H1 (cell line): Measurements from ENCODE around the gene ZFYVE27. TPM values are rescaled to one million over a fixed set of nuclear protein-coding genes. Genes with fewer than 3 reads are reported as not detected.

Experiments
- CTCF ChIA-PET: fragments of 300-600 bp; sonication (Branson Sonifier 250); formaldehyde crosslinking; loops from one replicate; lab custom pipeline; 2021; ENCODE audit not compliant: partially characterized antibody; lab: Charles Lee
- POLR2A ChIA-PET: fragments of 300-600 bp; sonication (Branson Sonifier 250); formaldehyde crosslinking; loops from one replicate; lab custom pipeline; 2021; ENCODE audit warnings: inconsistent platforms; ENCODE audit not compliant: partially characterized antibody; lab: Charles Lee
- DNase-seq, 2 experiments: peaks; one replicate each; pipeline versions ENCODE4 v3.0.0 to v3.0.0-alpha.2; 2010 to 2022; ENCODE audit warnings: low spot score in 2 of 2, low read depth in 1 of 2, mixed read lengths in 1 of 2
- FAIRE-seq: peaks from 2 replicates; lab custom pipeline; 2011; peaks lifted over from hg19 to GRCh38; lab: Jason Lieb, UNC
- H2AFZ ChIP-seq: 2 replicates; pipeline ENCODE4 v1.8.1; 2012; ENCODE audit warnings: low read length, inconsistent platforms
- H2AK5ac ChIP-seq: 2 replicates; pipeline ENCODE4 v1.6.1; 2013; ENCODE audit warnings: low read depth, low read length
- H2BK120ac ChIP-seq: replicated peaks from 2 replicates; pipeline ENCODE3; 2013; ENCODE audit warnings: low read depth, low read length, inconsistent platforms
- H2BK12ac ChIP-seq: 2 replicates; pipeline ENCODE4 v1.6.1; 2013; ENCODE audit warnings: low read depth, low read length
- H2BK15ac ChIP-seq: 2 replicates; pipeline ENCODE4 v1.6.1; 2013; ENCODE audit warnings: low read length
- H2BK20ac ChIP-seq: 2 replicates; pipeline ENCODE4 v1.6.1; 2013; ENCODE audit warnings: low read length
- H2BK5ac ChIP-seq: 2 replicates; pipeline ENCODE4 v1.6.1; 2013; ENCODE audit warnings: low read depth, low read length
- H3K14ac ChIP-seq: 2 replicates; pipeline ENCODE4 v1.6.1; 2013; ENCODE audit warnings: inconsistent platforms; ENCODE audit not compliant: insufficient read length
- H3K18ac ChIP-seq: 2 replicates; pipeline ENCODE4 v1.6.1; 2013; ENCODE audit warnings: low read length; ENCODE audit errors: extremely low read depth
- H3K23ac ChIP-seq: 2 replicates; pipeline ENCODE4 v1.6.1; 2013; ENCODE audit warnings: inconsistent platforms; ENCODE audit not compliant: insufficient read length
- H3K23me2 ChIP-seq: 2 replicates; pipeline ENCODE4 v1.6.1; 2013; ENCODE audit warnings: low read depth, low read length
- H3K27ac ChIP-seq: 2 replicates; pipeline ENCODE4 v1.6.1; 2011; ENCODE audit warnings: low read depth, low read length, inconsistent platforms
- H3K27me3 ChIP-seq, 4 experiments: replicated peaks in 1 of 4; 1 replicate in 1 of 4; 2 replicates in 3 of 4; pipeline versions ENCODE4 v1.6.1 to v1.8.1; 2011 to 2013; ENCODE audit warnings: low read length in 3 of 4, mild to moderate bottlenecking in 3 of 4, inconsistent platforms in 2 of 4, mixed read lengths in 2 of 4, moderate library complexity in 1 of 4; ENCODE audit not compliant: control insufficient read depth in 3 of 4, insufficient read depth in 3 of 4; ENCODE audit errors: extremely low read depth in 1 of 4
- H3K36me3 ChIP-seq, 4 experiments: 2 replicates each; pipeline versions ENCODE4 v1.6.1 to v1.8.1; 2011 to 2013; ENCODE audit warnings: mild to moderate bottlenecking in 4 of 4, low read length in 3 of 4, moderate library complexity in 2 of 4, control low read depth in 1 of 4, inconsistent platforms in 1 of 4; ENCODE audit not compliant: insufficient read depth in 4 of 4, control insufficient read depth in 2 of 4
- H3K4ac ChIP-seq: replicated peaks from 2 replicates; pipeline ENCODE3; 2013; ENCODE audit warnings: low read length, low read depth, mixed read lengths, inconsistent platforms; ENCODE audit not compliant: insufficient read length
- H3K4me1 ChIP-seq, 4 experiments: replicated peaks in 1 of 4; 1 replicate in 1 of 4; 2 replicates in 3 of 4; pipeline versions ENCODE4 v1.6.1 to v1.8.1; 2011 to 2013; ENCODE audit warnings: low read length in 3 of 4, inconsistent platforms in 2 of 4, mixed read lengths in 1 of 4; ENCODE audit not compliant: insufficient read depth in 4 of 4, control insufficient read depth in 3 of 4
- H3K4me2 ChIP-seq, 2 experiments: 2 replicates each; pipeline versions ENCODE4 v1.6.1 to v1.8.1; 2011 to 2013; ENCODE audit warnings: low read depth in 2 of 2, low read length in 2 of 2, control low read depth in 1 of 2, inconsistent platforms in 1 of 2, mild to moderate bottlenecking in 1 of 2; ENCODE audit not compliant: insufficient read depth in 1 of 2
- H3K4me3 ChIP-seq, 4 experiments: fragments of 200-600, 300-600 bp in 1 of 4; sonication (generic), shearing (Covaris generic), sonication (Bioruptor Twin) in 1 of 4; 2 replicates each; pipeline versions ENCODE4 v1.5.1 to v1.8.1; 2011 to 2016; ENCODE audit warnings: low read length in 4 of 4, low read depth in 3 of 4, control low read depth in 2 of 4, inconsistent platforms in 2 of 4, mild to moderate bottlenecking in 2 of 4, mixed read lengths in 1 of 4, moderate library complexity in 1 of 4; ENCODE audit not compliant: insufficient read depth in 2 of 4; ENCODE audit errors: extremely low read depth in 1 of 4
- H3K56ac ChIP-seq: replicated peaks from 2 replicates; pipeline ENCODE3; 2013; ENCODE audit warnings: low read depth, mild to moderate bottlenecking, mixed read lengths, low read length, inconsistent platforms; ENCODE audit not compliant: insufficient read length
- H3K79me1 ChIP-seq: 2 replicates; pipeline ENCODE4 v1.6.1; 2013; ENCODE audit warnings: low read depth, low read length, control low read depth
- H3K79me2 ChIP-seq, 2 experiments: 2 replicates each; pipeline versions ENCODE4 v1.6.1 to v1.8.1; 2012 to 2013; ENCODE audit warnings: low read length in 2 of 2, mild to moderate bottlenecking in 2 of 2, inconsistent platforms in 1 of 2; ENCODE audit not compliant: insufficient read depth in 2 of 2, control insufficient read depth in 1 of 2
- H3K9ac ChIP-seq, 4 experiments: replicated peaks in 1 of 4; 1 replicate in 1 of 4; 2 replicates in 3 of 4; pipeline versions ENCODE4 v1.6.1 to v1.8.1; 2011 to 2013; ENCODE audit warnings: low read depth in 3 of 4, low read length in 3 of 4, control low read depth in 2 of 4, mild to moderate bottlenecking in 2 of 4, moderate library complexity in 2 of 4, inconsistent platforms in 1 of 4; ENCODE audit errors: extremely low read depth in 1 of 4
- H3K9me3 ChIP-seq, 2 experiments: 2 replicates each; pipeline versions ENCODE4 v1.6.1 to v1.8.1; 2012 to 2013; ENCODE audit warnings: mild to moderate bottlenecking in 2 of 2, moderate library complexity in 2 of 2, control low read depth in 1 of 2, inconsistent platforms in 1 of 2, low read depth in 1 of 2, low read length in 1 of 2, mixed read lengths in 1 of 2; ENCODE audit not compliant: insufficient read depth in 2 of 2
- H4K20me1 ChIP-seq, 2 experiments: replicated peaks in 1 of 2; 2 replicates each; pipeline versions ENCODE3 to v1.8.1; 2011 to 2013; ENCODE audit warnings: inconsistent platforms in 2 of 2, low read length in 2 of 2, mild to moderate bottlenecking in 1 of 2; ENCODE audit not compliant: insufficient read depth in 2 of 2, control insufficient read depth in 1 of 2
- H4K5ac ChIP-seq: 2 replicates; pipeline ENCODE4 v1.6.1; 2013; ENCODE audit warnings: low read length, low read depth, mixed read lengths, inconsistent platforms; ENCODE audit not compliant: insufficient read length
- H4K8ac ChIP-seq: 2 replicates; pipeline ENCODE4 v1.8.0; 2013; ENCODE audit warnings: mild to moderate bottlenecking, moderate library complexity, low read length, inconsistent platforms; ENCODE audit not compliant: insufficient read depth; ENCODE audit errors: extremely low read depth
- H4K91ac ChIP-seq: replicated peaks from 2 replicates; pipeline ENCODE3; 2013; ENCODE audit warnings: low read length, mixed read lengths, inconsistent platforms; ENCODE audit not compliant: insufficient read length
- BACH1 ChIP-seq: IDR thresholded peaks from 2 replicates; pipeline ENCODE4 v1.6.1; 2012; ENCODE audit warnings: low read length, improper control_type of control experiment
- CEBPB ChIP-seq: IDR thresholded peaks from 2 replicates; pipeline ENCODE4 v1.6.1; 2012; ENCODE audit warnings: low read depth, low read length
- CTCF ChIP-seq, 3 experiments: IDR thresholded peaks; 1 replicate in 2 of 3; 2 replicates in 1 of 3; pipeline versions ENCODE4 v1.5.1 to v1.6.1; 2011; ENCODE audit warnings: low read length in 3 of 3, mild to moderate bottlenecking in 3 of 3, inconsistent platforms in 2 of 3, low read depth in 1 of 3, moderate library complexity in 1 of 3; ENCODE audit not compliant: insufficient read depth in 1 of 3; ENCODE audit errors: control extremely low read depth in 1 of 3
- NRF1 ChIP-seq: IDR thresholded peaks from 2 replicates; pipeline ENCODE4 v1.6.1; 2011; ENCODE audit warnings: mild to moderate bottlenecking, low read depth, low read length, improper control_type of control experiment
- RAD21 ChIP-seq, 2 experiments: IDR thresholded peaks in 1 of 2; conservative IDR thresholded peaks in 1 of 2; 2 replicates each; pipeline ENCODE4 v1.6.1; 2011; ENCODE audit warnings: low read depth in 2 of 2, low read length in 2 of 2, improper control_type of control experiment in 1 of 2, inconsistent platforms in 1 of 2, mild to moderate bottlenecking in 1 of 2, moderate library complexity in 1 of 2
- YY1 ChIP-seq: IDR thresholded peaks from 2 replicates; pipeline ENCODE4 v1.6.1; 2011; ENCODE audit warnings: low read depth, mild to moderate bottlenecking, low read length
- ZNF274 ChIP-seq: IDR thresholded peaks from 2 replicates; pipeline ENCODE4 v1.7.0; 2012; ENCODE audit warnings: low read length, borderline replicate concordance; ENCODE audit errors: extremely low read depth
- WGBS, 2 experiments: shearing (Covaris generic) in 1 of 2; methylation state at CpG; one replicate each; pipeline versions ENCODE4 v1.1.6 to v1.1.7; 2013 to 2015; ENCODE audit warnings: low lambda C conversion rate in 2 of 2, mixed read lengths in 2 of 2, inconsistent platforms in 1 of 2, low coverage in 1 of 2, missing lambda C conversion rate in 1 of 2; ENCODE audit not compliant: insufficient replicate concordance in 2 of 2, insufficient coverage in 1 of 2, insufficient read length in 1 of 2; ENCODE audit errors: extremely low coverage in 1 of 2, missing lambda C conversion rate in 1 of 2; 5-methylcytosine and 5-hydroxymethylcytosine counted together
- polyA plus RNA-seq, 7 experiments: library from polyadenylated mRNA; depleted of rRNA in 3 of 7; stranded (reverse) in 5 of 7; unstranded in 2 of 7; fragments of >200 nt in 5 of 7; fragments of 200-250 nt in 2 of 7; gene quantifications; 1 replicate in 5 of 7; 2 replicates in 1 of 7; 4 replicates in 1 of 7; pipeline versions ENCODE4 v1.2.1 to v1.2.3, GENCODE V29; 2011 to 2013; ENCODE audit warnings: missing spikeins in 2 of 7, mixed read lengths in 2 of 7
- total RNA-seq: library from RNA; stranded (reverse); fragmentation: NEBNext Ultra II Directional; extraction: Animal tissue kit (Norgen Biotek cat#: 25700); gene quantifications from 2 replicates; pipeline ENCODE4 v1.2.1, GENCODE V29; 2021

The ZFYVE27 gene
- total and polyA plus RNA-seq, 2 of the 8 experiments (the other 6 are each of a cell fraction or from before 2014, with no cell fraction given), result 16.6 to 19.8 TPM

GRCh38 chr10:97791824-97792721 lies 55.1 kb downstream of the ZFYVE27 start:
- peak; percentile 58 for FAIRE-seq
- TF ChIP-seq RAD21 (IDR thresholded peaks at IDR 0.05 in 1 of 2, conservative IDR thresholded peaks at IDR 0.05 in 1 of 2; ENCODE audit: low read depth in 2 of 2, low read length in 2 of 2) (peak; percentile 93 to 95), CTCF (IDR thresholded peaks at IDR 0.05; ENCODE audit: control extremely low read depth in 1 of 3, insufficient read depth in 1 of 3, low read depth in 1 of 3, low read length in 3 of 3) (peak; percentile 95 to 97 (median 96)), NRF1 (no peak), YY1 (peak; percentile 53; the same call in 1 of the 2 replicates), BACH1 (no peak), CEBPB (no peak), ZNF274 (no peak)
- TF ChIP-seq, all 59 proteins: peak for 3

More at GRCh38 chr10:97791824-97792721, 55.1 kb downstream of the ZFYVE27 start:
- H3K23me2 ChIP-seq, result no peaks in the 10 kb centered on the region; the same call in 1 of the 2 replicates
- H3K9me3 ChIP-seq, result no peaks in the 10 kb centered on the region
- peak overlapping the region; percentile 71 for H4K8ac ChIP-seq
- 0 out of 2 replicates have a peak overlapping the region, but pooled peaks have one; percentile 34 for H2AFZ ChIP-seq
- H3K4me2 ChIP-seq, result no peak overlapping the region
- no peaks in the 10 kb centered on the region for H3K79me2 ChIP-seq
- H2BK15ac ChIP-seq, result no peak overlapping the region
- H2AK5ac ChIP-seq, result no peak overlapping the region
- H4K91ac ChIP-seq, result no peak overlapping the region
- H3K4me3 ChIP-seq, result no peak overlapping the region
- H3K79me1 ChIP-seq, result no peaks in the 10 kb centered on the region
- ChIA-PET CTCF (interaction anchor here (0.6 to 15.1 kb wide), 72 partner anchors 9 to 517 kb away, joined by 3 to 236 read pairs (median 4); partner anchors contain the start of gene GOLGA7B), POLR2A (interaction anchor here (1.7 kb wide), 1 partner anchor 77 kb away, joined by 6 read pairs; no protein-coding TSS in a partner anchor)
- H4K20me1 ChIP-seq, result peaks cover 0 to 1% of the 10 kb centered on the region in 2 experiments
- H3K56ac ChIP-seq, result no peak overlapping the region
- DNase-seq, result peak; percentile 58 to 94
- 0 out of 2 replicates have a peak overlapping the region, but pooled peaks have one; percentile 60 for H2BK12ac ChIP-seq
- no peaks in the 10 kb centered on the region for H3K27me3 ChIP-seq
- no peak overlapping the region for H3K4ac ChIP-seq
- H3K27ac ChIP-seq, result no peak overlapping the region
- peaks cover 0 to 5% (median 2%) of the 10 kb centered on the region in 4 experiments; a peak in 3 of 7 replicates for H3K4me1 ChIP-seq
- H3K18ac ChIP-seq, result peak overlapping the region; percentile 53; the same call in 1 of the 2 replicates
- 49% methylated on average over 11 of the region's 13 CpGs; no CpG with 5 or more reads in 1 of the 2 experiments for WGBS, 2 experiments
- no peak overlapping the region for H3K9ac ChIP-seq
- H2BK5ac ChIP-seq, result no peak overlapping the region
- H4K5ac ChIP-seq, result no peak overlapping the region
- H3K36me3 ChIP-seq, result no peaks in the 10 kb centered on the region
- no peak overlapping the region for H3K23ac ChIP-seq
- peak overlapping the region; percentile 24 for H2BK120ac ChIP-seq
- no peak overlapping the region for H3K14ac ChIP-seq
- no peak overlapping the region for H2BK20ac ChIP-seq
